Neural cell (in vitro differentiated cells): ENCODE results near the gene LY9. TPM values are rescaled to one million over a fixed set of nuclear protein-coding genes. Genes with fewer than 3 reads are reported as not detected.

Source experiments
- H2AFZ ChIP-seq: fragments of 200-600, 300-800 bp; sonication (generic), shearing (Covaris generic); 2 replicates; pipeline ENCODE4 v1.6.0; 2014; ENCODE audit warnings: low read depth, mild to moderate bottlenecking, antibody characterized with exemption, low read length, moderate library complexity
- H3F3A ChIP-seq: fragments of 200-600 bp; shearing (Covaris generic); 2 replicates; pipeline ENCODE4 v1.6.1; 2016; ENCODE audit warnings: mild to moderate bottlenecking, moderate library complexity, mixed read lengths, antibody characterized with exemption, low read length; ENCODE audit not compliant: insufficient read depth, poor library complexity, severe bottlenecking
- H3K27ac ChIP-seq: fragments of 200-600, 300-800 bp; sonication (generic), shearing (Covaris generic); 2 replicates; pipeline ENCODE4 v1.5.1; 2014; ENCODE audit warnings: mild to moderate bottlenecking, low read length, moderate library complexity
- H3K27me3 ChIP-seq: fragments of 300-800, 200-600 bp; sonication (generic), shearing (Covaris generic); 2 replicates; pipeline ENCODE4 v1.6.0; 2014; ENCODE audit warnings: mild to moderate bottlenecking, low read depth, low read length, moderate library complexity; ENCODE audit not compliant: insufficient read depth
- H3K36me3 ChIP-seq: fragments of 300-800, 200-600 bp; sonication (generic), shearing (Covaris generic); 2 replicates; pipeline ENCODE4 v1.5.1; 2014; ENCODE audit warnings: mild to moderate bottlenecking, antibody characterized with exemption, low read length, moderate library complexity; ENCODE audit not compliant: insufficient read depth
- H3K4me2 ChIP-seq: fragments of 300-800, 200-600 bp; sonication (generic), shearing (Covaris generic); 2 replicates; pipeline ENCODE4 v1.6.0; 2014; ENCODE audit warnings: mild to moderate bottlenecking, low read length
- H3K4me3 ChIP-seq: fragments of 300-800, 200-600 bp; sonication (generic), shearing (Covaris generic); 2 replicates; pipeline ENCODE4 v1.5.1; 2014; ENCODE audit warnings: mild to moderate bottlenecking, low read length, moderate library complexity
- H3K79me2 ChIP-seq: fragments of 200-600 bp; shearing (Covaris generic); replicated peaks from 2 replicates; pipeline ENCODE4 v1.6.0; 2014; ENCODE audit warnings: mild to moderate bottlenecking, low read length, moderate library complexity; ENCODE audit not compliant: insufficient read depth
- H3K9ac ChIP-seq: fragments of 300-800, 200-600 bp; sonication (generic), shearing (Covaris generic); 2 replicates; pipeline ENCODE4 v1.6.1; 2016; ENCODE audit warnings: mild to moderate bottlenecking, low read length, mixed read lengths
- H3K9me2 ChIP-seq: fragments of 200-600 bp; shearing (Covaris generic); 2 replicates; pipeline ENCODE4 v1.6.1; 2016; ENCODE audit warnings: mild to moderate bottlenecking, low read length, mixed read lengths; ENCODE audit not compliant: insufficient read depth
- H3K9me3 ChIP-seq: fragments of 200-600, 300-800 bp; sonication (generic), shearing (Covaris generic); 2 replicates; pipeline ENCODE4 v1.6.1; 2016; ENCODE audit warnings: mild to moderate bottlenecking, mixed run types, low read length, moderate library complexity, mixed read lengths
- H4K20me1 ChIP-seq: fragments of 200-600 bp; shearing (Covaris generic); 2 replicates; pipeline ENCODE4 v1.6.1; 2016; ENCODE audit warnings: mild to moderate bottlenecking, mixed run types; ENCODE audit not compliant: insufficient read depth
- CTCF ChIP-seq: fragments of 450-650 bp; IDR thresholded peaks from 2 replicates; pipeline ENCODE4 v1.5.1; 2014; ENCODE audit warnings: antibody characterized with exemption, mild to moderate bottlenecking, moderate library complexity; ENCODE audit not compliant: poor library complexity, severe bottlenecking
- EP300 ChIP-seq: fragments of 450-650 bp; conservative IDR thresholded peaks from 2 replicates; pipeline ENCODE4 v1.6.1; 2014; ENCODE audit warnings: antibody characterized with exemption, mild to moderate bottlenecking, moderate library complexity; ENCODE audit not compliant: poor library complexity, severe bottlenecking
- EZH2 ChIP-seq: fragments of 200-600, 300-800 bp; shearing (Covaris generic), sonication (generic); IDR thresholded peaks from 2 replicates; pipeline ENCODE4 v1.6.1; 2014; ENCODE audit warnings: antibody characterized with exemption, low read length, borderline replicate concordance, mild to moderate bottlenecking; ENCODE audit not compliant: insufficient read depth, poor library complexity, severe bottlenecking
- MXI1 ChIP-seq: fragments of 450-650 bp; conservative IDR thresholded peaks from 2 replicates; pipeline ENCODE4 v1.6.1; 2014; ENCODE audit warnings: antibody characterized with exemption, mild to moderate bottlenecking; ENCODE audit not compliant: poor library complexity, severe bottlenecking
- POLR2AphosphoS5 ChIP-seq: IDR thresholded peaks from 2 replicates; pipeline ENCODE4 v1.6.1; 2012
- RAD21 ChIP-seq: fragments of 450-650 bp; conservative IDR thresholded peaks from 2 replicates; pipeline ENCODE4 v1.6.1; 2014; ENCODE audit warnings: antibody characterized with exemption, mild to moderate bottlenecking, moderate library complexity
- REST ChIP-seq: IDR thresholded peaks from 2 replicates; pipeline ENCODE4 v1.6.1; 2012; ENCODE audit warnings: borderline replicate concordance
- SMC3 ChIP-seq: fragments of 450-650 bp; conservative IDR thresholded peaks from 2 replicates; pipeline ENCODE4 v1.6.1; 2014; ENCODE audit warnings: antibody characterized with exemption, mild to moderate bottlenecking, moderate library complexity; ENCODE audit not compliant: poor library complexity
- TAF1 ChIP-seq: IDR thresholded peaks from 2 replicates; pipeline ENCODE4 v1.6.1; 2012; ENCODE audit warnings: low read depth
- polyA plus RNA-seq: library from polyadenylated mRNA; depleted of rRNA; stranded (reverse); fragments of >200 nt; gene quantifications from 2 replicates; pipeline ENCODE4 v1.2.3, GENCODE V29; 2014

The LY9 gene
- polyA plus RNA-seq, 1 donor from 2014 or later = not detected

GRCh38 chr1:160863061-160863773, 67.2 kb downstream of the LY9 start:
- no peak overlapping the region for H3K27ac ChIP-seq
- H3K27me3 ChIP-seq = no peaks in the 10 kb centered on the region
- no peaks in the 10 kb centered on the region for H3K36me3 ChIP-seq
- H3F3A ChIP-seq = no peaks in the 10 kb centered on the region
- no peaks in the 10 kb centered on the region for H4K20me1 ChIP-seq
- no peak for TF ChIP-seq POLR2AphosphoS5
- TF ChIP-seq TAF1 = no peak
- no peak for TF ChIP-seq RAD21
- no peak for TF ChIP-seq CTCF
- TF ChIP-seq REST = no peak
- no peak for TF ChIP-seq MXI1
- TF ChIP-seq EZH2 = no peak
- TF ChIP-seq SMC3 = no peak
- TF ChIP-seq EP300 = no peak
- no peaks in the 10 kb centered on the region for H3K79me2 ChIP-seq
- H3K9me2 ChIP-seq = no peaks in the 10 kb centered on the region
- no peak overlapping the region for H3K4me2 ChIP-seq
- no peak overlapping the region for H3K9ac ChIP-seq
- no peak overlapping the region for H2AFZ ChIP-seq
- H3K4me3 ChIP-seq = no peak overlapping the region
- H3K9me3 ChIP-seq = no peaks in the 10 kb centered on the region

GRCh38 chr1:160863774-160864131, 67.8 kb downstream of the LY9 start:
- H3F3A ChIP-seq = no peaks in the 10 kb centered on the region
- H4K20me1 ChIP-seq = no peaks in the 10 kb centered on the region
- H3K4me2 ChIP-seq = no peak overlapping the region
- TF ChIP-seq EZH2 (no peak), TAF1 (no peak), RAD21 (no peak), MXI1 (no peak), EP300 (no peak), SMC3 (no peak), CTCF (no peak), REST (no peak), POLR2AphosphoS5 (no peak)
- no peak overlapping the region for H2AFZ ChIP-seq
- H3K9ac ChIP-seq = no peak overlapping the region
- H3K27me3 ChIP-seq = no peaks in the 10 kb centered on the region
- no peak overlapping the region for H3K4me3 ChIP-seq
- no peaks in the 10 kb centered on the region for H3K9me2 ChIP-seq
- H3K79me2 ChIP-seq = no peaks in the 10 kb centered on the region
- H3K9me3 ChIP-seq = no peaks in the 10 kb centered on the region
- no peaks in the 10 kb centered on the region for H3K36me3 ChIP-seq
- no peak overlapping the region for H3K27ac ChIP-seq
